PFSK-1 (cell line): ENCODE results near the gene LPCAT1.

Experiments
- POLR2AphosphoS5 ChIP-seq: IDR thresholded peaks from 2 replicates; pipeline ENCODE4 v1.6.1; 2012; ENCODE audit warnings: low read depth, mild to moderate bottlenecking, control low read depth, low read length, moderate library complexity
- SIN3A ChIP-seq: IDR thresholded peaks from 2 replicates; pipeline ENCODE4 v1.6.1; 2012; ENCODE audit warnings: mild to moderate bottlenecking, low read length, moderate library complexity, borderline replicate concordance; ENCODE audit not compliant: insufficient read depth
- TAF1 ChIP-seq: IDR thresholded peaks from 2 replicates; pipeline ENCODE4 v1.6.1; 2012; ENCODE audit warnings: low read length, control low read depth, borderline replicate concordance; ENCODE audit not compliant: insufficient read depth
- TF ChIP-seq, protein P1 (sequence below), 2 experiments: IDR thresholded peaks; 2 replicates each; pipeline versions ENCODE4 v1.6.1 to v1.8.0; 2011 to 2012; ENCODE audit warnings: low read depth in 2 of 2, low read length in 2 of 2, control low read depth in 1 of 2, inconsistent platforms in 1 of 2, mild to moderate bottlenecking in 1 of 2, moderate library complexity in 1 of 2; ENCODE audit not compliant: insufficient read depth in 1 of 2

DNA sequence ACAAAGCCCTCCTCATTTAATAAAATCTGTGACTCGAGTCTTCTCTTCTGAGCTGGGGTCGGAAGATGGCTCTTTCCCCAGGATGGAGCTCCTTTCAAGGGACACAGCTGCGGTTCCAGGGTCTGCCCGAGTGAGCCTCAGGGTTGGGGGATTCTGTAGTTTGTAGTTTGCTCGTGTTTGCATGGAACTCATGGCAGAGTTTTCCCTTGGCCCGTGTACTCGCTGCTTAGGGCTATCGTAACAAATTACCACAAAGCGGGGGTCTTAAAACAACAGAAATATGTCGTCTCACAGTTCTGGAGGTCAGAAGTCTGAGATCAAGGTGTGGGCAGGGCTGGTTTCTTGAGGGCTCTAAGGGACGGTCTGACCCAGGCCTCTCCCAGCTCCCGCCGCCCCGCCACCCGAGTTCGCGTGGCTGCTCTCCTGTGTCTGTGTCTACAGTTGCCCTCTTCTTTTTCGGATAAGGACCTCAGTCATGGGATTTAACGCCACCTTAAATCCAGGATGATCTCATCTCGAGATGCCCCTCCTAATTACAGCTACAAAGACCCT, 13.9 kb upstream of the LPCAT1 start:
- no peak for TF ChIP-seq POLR2AphosphoS5
- TF ChIP-seq SIN3A, result no peak
- TF ChIP-seq TAF1, result no peak
- TF ChIP-seq, protein P1, sequence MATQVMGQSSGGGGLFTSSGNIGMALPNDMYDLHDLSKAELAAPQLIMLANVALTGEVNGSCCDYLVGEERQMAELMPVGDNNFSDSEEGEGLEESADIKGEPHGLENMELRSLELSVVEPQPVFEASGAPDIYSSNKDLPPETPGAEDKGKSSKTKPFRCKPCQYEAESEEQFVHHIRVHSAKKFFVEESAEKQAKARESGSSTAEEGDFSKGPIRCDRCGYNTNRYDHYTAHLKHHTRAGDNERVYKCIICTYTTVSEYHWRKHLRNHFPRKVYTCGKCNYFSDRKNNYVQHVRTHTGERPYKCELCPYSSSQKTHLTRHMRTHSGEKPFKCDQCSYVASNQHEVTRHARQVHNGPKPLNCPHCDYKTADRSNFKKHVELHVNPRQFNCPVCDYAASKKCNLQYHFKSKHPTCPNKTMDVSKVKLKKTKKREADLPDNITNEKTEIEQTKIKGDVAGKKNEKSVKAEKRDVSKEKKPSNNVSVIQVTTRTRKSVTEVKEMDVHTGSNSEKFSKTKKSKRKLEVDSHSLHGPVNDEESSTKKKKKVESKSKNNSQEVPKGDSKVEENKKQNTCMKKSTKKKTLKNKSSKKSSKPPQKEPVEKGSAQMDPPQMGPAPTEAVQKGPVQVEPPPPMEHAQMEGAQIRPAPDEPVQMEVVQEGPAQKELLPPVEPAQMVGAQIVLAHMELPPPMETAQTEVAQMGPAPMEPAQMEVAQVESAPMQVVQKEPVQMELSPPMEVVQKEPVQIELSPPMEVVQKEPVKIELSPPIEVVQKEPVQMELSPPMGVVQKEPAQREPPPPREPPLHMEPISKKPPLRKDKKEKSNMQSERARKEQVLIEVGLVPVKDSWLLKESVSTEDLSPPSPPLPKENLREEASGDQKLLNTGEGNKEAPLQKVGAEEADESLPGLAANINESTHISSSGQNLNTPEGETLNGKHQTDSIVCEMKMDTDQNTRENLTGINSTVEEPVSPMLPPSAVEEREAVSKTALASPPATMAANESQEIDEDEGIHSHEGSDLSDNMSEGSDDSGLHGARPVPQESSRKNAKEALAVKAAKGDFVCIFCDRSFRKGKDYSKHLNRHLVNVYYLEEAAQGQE (IDR thresholded peaks at IDR 0.05; ENCODE audit: insufficient read depth in 1 of 2, low read depth in 2 of 2, low read length in 2 of 2), result no peak
